ENCODE data around the gene GPC4. TPM values are rescaled to one million over a fixed set of nuclear protein-coding genes. Genes with fewer than 3 reads are reported as not detected.

GPC4 gene
- total and polyA plus RNA-seq, 10 of the 15 experiments (the other 5 are each of a cell fraction or from before 2014, with no cell fraction given), result 0.04 to 5.8 (median 0.13) TPM

GRCh38 chrX:133401536-133401935 lies 13.8 kb downstream of the GPC4 start:
- RAD21 ChIA-PET (ENCODE audit: unreplicated experiment), result interaction anchor here (0.8 to 1.6 kb wide), 6 partner anchors 10 to 75 kb away, joined by 3 to 7 read pairs (median 3); no protein-coding TSS in a partner anchor
- Histone ChIP-seq H3K9me3 (replicated peaks; ENCODE audit: control insufficient read depth, insufficient read depth, low read length) (no peaks in the 10 kb centered on the region), H3K9ac (ENCODE audit: control insufficient read depth, insufficient read depth, low read length) (no peak overlapping the region), H3K27me3 (replicated peaks in 1 of 2; ENCODE audit: control insufficient read depth in 2 of 2, insufficient read depth in 2 of 2, low read length in 1 of 2) (no peaks in the 10 kb centered on the region), H3K36me3 (ENCODE audit: control insufficient read depth in 2 of 2, insufficient read depth in 2 of 2, low read length in 1 of 2) (no peaks in the 10 kb centered on the region), H2AFZ (ENCODE audit: control insufficient read depth, low read depth, low read length) (no peak overlapping the region), H4K20me1 (ENCODE audit: control insufficient read depth, insufficient read depth) (no peaks in the 10 kb centered on the region), H3K4me1 (ENCODE audit: control insufficient read depth, insufficient read depth, low read length) (no peaks in the 10 kb centered on the region), H3K27ac (ENCODE audit: control insufficient read depth, insufficient read depth) (no peak overlapping the region), H3K4me2 (ENCODE audit: control insufficient read depth, insufficient read depth) (no peak overlapping the region), H3K4me3 (no peak overlapping the region), H3K79me2 (ENCODE audit: control insufficient read depth, insufficient read depth, low read length) (no peaks in the 10 kb centered on the region)
- intact Hi-C loops (cut with micrococcal nuclease; ENCODE audit: unreplicated experiment), result no loop called here
- WGBS (ENCODE audit: insufficient coverage, insufficient replicate concordance, low lambda C conversion rate, missing lambda C conversion rate), result 8% methylated on average over 1 of the region's 1 CpG
- SMC1A ChIA-PET (ENCODE audit: uncharacterized antibody, unreplicated experiment), result interaction anchor here (0.9 to 3.3 kb wide), 2 partner anchors 12 to 75 kb away, joined by 3 to 29 read pairs; no protein-coding TSS in a partner anchor
- POLR2A ChIA-PET, result no interaction called here
- CTCF ChIA-PET, result interaction anchor here (0.7 to 1.2 kb wide), 2 partner anchors 10 to 19 kb away, joined by 3 read pairs; no protein-coding TSS in a partner anchor
- in situ Hi-C loops (cut with MboI), result no loop called here
- no TSS peak for BruUV-seq (replicated peaks)
- ATAC-seq (no peak; the same call in 2 of the 3 replicates), DNase-seq (ENCODE audit: low read depth, low spot score) (no peak), FAIRE-seq (no peak)
- no peak for TF ChIP-seq BACH1 (IDR thresholded peaks at IDR 0.05; ENCODE audit: borderline replicate concordance)
- no peak for TF ChIP-seq TCF3 (IDR thresholded peaks at IDR 0.05; ENCODE audit: borderline replicate concordance, insufficient read depth, low read depth, low read length)
- TF ChIP-seq, protein P1, sequence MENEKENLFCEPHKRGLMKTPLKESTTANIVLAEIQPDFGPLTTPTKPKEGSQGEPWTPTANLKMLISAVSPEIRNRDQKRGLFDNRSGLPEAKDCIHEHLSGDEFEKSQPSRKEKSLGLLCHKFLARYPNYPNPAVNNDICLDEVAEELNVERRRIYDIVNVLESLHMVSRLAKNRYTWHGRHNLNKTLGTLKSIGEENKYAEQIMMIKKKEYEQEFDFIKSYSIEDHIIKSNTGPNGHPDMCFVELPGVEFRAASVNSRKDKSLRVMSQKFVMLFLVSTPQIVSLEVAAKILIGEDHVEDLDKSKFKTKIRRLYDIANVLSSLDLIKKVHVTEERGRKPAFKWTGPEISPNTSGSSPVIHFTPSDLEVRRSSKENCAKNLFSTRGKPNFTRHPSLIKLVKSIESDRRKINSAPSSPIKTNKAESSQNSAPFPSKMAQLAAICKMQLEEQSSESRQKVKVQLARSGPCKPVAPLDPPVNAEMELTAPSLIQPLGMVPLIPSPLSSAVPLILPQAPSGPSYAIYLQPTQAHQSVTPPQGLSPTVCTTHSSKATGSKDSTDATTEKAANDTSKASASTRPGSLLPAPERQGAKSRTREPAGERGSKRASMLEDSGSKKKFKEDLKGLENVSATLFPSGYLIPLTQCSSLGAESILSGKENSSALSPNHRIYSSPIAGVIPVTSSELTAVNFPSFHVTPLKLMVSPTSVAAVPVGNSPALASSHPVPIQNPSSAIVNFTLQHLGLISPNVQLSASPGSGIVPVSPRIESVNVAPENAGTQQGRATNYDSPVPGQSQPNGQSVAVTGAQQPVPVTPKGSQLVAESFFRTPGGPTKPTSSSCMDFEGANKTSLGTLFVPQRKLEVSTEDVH (IDR thresholded peaks at IDR 0.05; ENCODE audit: low read depth, partially characterized antibody), result no peak

- H3K27me3 ChIP-seq (replicated peaks in 1 of 2; ENCODE audit: control insufficient read depth in 2 of 2, insufficient read depth in 2 of 2, low read length in 1 of 2), result no peaks in the 10 kb centered on the region
- intact Hi-C loops (cut with micrococcal nuclease; ENCODE audit: unreplicated experiment), result no loop called here
- H3K79me2 ChIP-seq (ENCODE audit: control insufficient read depth, insufficient read depth, low read length), result no peaks in the 10 kb centered on the region
- no peak for ATAC-seq
- no peak overlapping the region for H3K4me3 ChIP-seq
- ChIA-PET POLR2A (interaction anchor here (1.5 to 1.9 kb wide), 3 partner anchors 9 to 14 kb away, joined by 5 to 10 read pairs (median 6); no protein-coding TSS in a partner anchor), RAD21 (ENCODE audit: unreplicated experiment) (interaction anchor here (1.4 kb wide), 1 partner anchor 65 kb away, joined by 3 read pairs; no protein-coding TSS in a partner anchor), SMC1A (ENCODE audit: uncharacterized antibody, unreplicated experiment) (interaction anchor here (0.6 to 3.3 kb wide), 4 partner anchors 10 to 52 kb away, joined by 3 to 29 read pairs (median 5); no protein-coding TSS in a partner anchor), CTCF (no interaction called here)
- WGBS (ENCODE audit: insufficient coverage, insufficient replicate concordance, low lambda C conversion rate, missing lambda C conversion rate), result 62% methylated on average over 3 of the region's 3 CpGs
- H3K27ac ChIP-seq (ENCODE audit: control insufficient read depth, insufficient read depth), result no peak overlapping the region
- in situ Hi-C loops (cut with MboI), result no loop called here
- H3K4me1 ChIP-seq (ENCODE audit: control insufficient read depth, insufficient read depth, low read length), result no peaks in the 10 kb centered on the region
- H4K20me1 ChIP-seq (ENCODE audit: control insufficient read depth, insufficient read depth), result no peaks in the 10 kb centered on the region
- H3K9me3 ChIP-seq (replicated peaks; ENCODE audit: control insufficient read depth, insufficient read depth, low read length), result no peaks in the 10 kb centered on the region
- no peak for FAIRE-seq
- no peak overlapping the region for H3K4me2 ChIP-seq (ENCODE audit: control insufficient read depth, insufficient read depth)
- no peaks in the 10 kb centered on the region for H3K36me3 ChIP-seq (ENCODE audit: control insufficient read depth in 2 of 2, insufficient read depth in 2 of 2, low read length in 1 of 2)
- BruUV-seq (replicated peaks), result no TSS peak
- TF ChIP-seq NFYB (IDR thresholded peaks at IDR 0.05; ENCODE audit: insufficient read depth, low read depth, low read length) (0 out of 2 replicates have a peak, but pooled peaks have one; percentile 50), CUX1 (IDR thresholded peaks at IDR 0.05; ENCODE audit: insufficient replicate concordance, low read depth, low read length) (no peak)
- no peak overlapping the region for H3K9ac ChIP-seq (ENCODE audit: control insufficient read depth, insufficient read depth, low read length)
- H2AFZ ChIP-seq (ENCODE audit: control insufficient read depth, low read depth, low read length), result no peak overlapping the region
- DNase-seq (ENCODE audit: low read depth, low spot score), result no peak
These were observed 15.9 kb downstream of the GPC4 start for GRCh38 chrX:133399411-133399810.
